OCI-LY1 (cell line): ENCODE results near the gene HSPB2.

ENCODE experiments used
- H2AFZ ChIP-seq: fragments of 200-600 bp; sonication (generic), shearing (Covaris generic); 2 replicates; pipeline ENCODE4 v1.6.0; 2014; ENCODE audit warnings: antibody characterized with exemption, mild to moderate bottlenecking, low read length
- H3F3A ChIP-seq: fragments of 200-600 bp; sonication (generic), shearing (Covaris generic); 2 replicates; pipeline ENCODE4 v1.6.0; 2014; ENCODE audit warnings: mild to moderate bottlenecking, antibody characterized with exemption, low read length, moderate library complexity; ENCODE audit not compliant: insufficient read depth
- H3K27ac ChIP-seq: fragments of 200-600 bp; sonication (generic); 2 replicates; pipeline ENCODE4 v1.5.1; 2014; ENCODE audit warnings: low read length, mixed run types, mild to moderate bottlenecking, low read depth; ENCODE audit not compliant: poor library complexity, severe bottlenecking
- H3K27me3 ChIP-seq: fragments of 200-600 bp; sonication (generic); 2 replicates; pipeline ENCODE4 v1.6.0; 2014; ENCODE audit warnings: antibody characterized with exemption, mild to moderate bottlenecking, low read length, moderate library complexity; ENCODE audit not compliant: insufficient read depth
- H3K36me3 ChIP-seq: fragments of 200-600 bp; sonication (generic); 2 replicates; pipeline ENCODE4 v1.6.1; 2014; ENCODE audit warnings: mild to moderate bottlenecking, antibody characterized with exemption, low read length, moderate library complexity, mixed read lengths; ENCODE audit not compliant: insufficient read depth
- H3K4me1 ChIP-seq: fragments of 200-600 bp; sonication (generic); 2 replicates; pipeline ENCODE4 v1.5.1; 2014; ENCODE audit warnings: mild to moderate bottlenecking, low read length, moderate library complexity; ENCODE audit not compliant: insufficient read depth, severe bottlenecking
- H3K4me2 ChIP-seq: fragments of 200-600 bp; sonication (generic), shearing (Covaris generic); 2 replicates; pipeline ENCODE4 v1.6.1; 2014; ENCODE audit warnings: low read length
- H3K4me3 ChIP-seq: fragments of 200-600 bp; sonication (generic); 2 replicates; pipeline ENCODE4 v1.5.1; 2014; ENCODE audit warnings: low read length, low read depth, mild to moderate bottlenecking, mixed read lengths; ENCODE audit not compliant: poor library complexity, severe bottlenecking
- H3K79me2 ChIP-seq: fragments of 200-600 bp; shearing (Covaris generic); 2 replicates; pipeline ENCODE4 v1.6.1; 2016; ENCODE audit warnings: mixed run types, low read length, mixed read lengths; ENCODE audit not compliant: insufficient read depth
- H3K9ac ChIP-seq: fragments of 200-600 bp; sonication (generic), shearing (Covaris generic); 2 replicates; pipeline ENCODE4 v1.6.1; 2014; ENCODE audit warnings: mild to moderate bottlenecking, low read length, mixed read lengths
- H3K9me2 ChIP-seq: fragments of 200-600 bp; sonication (generic), shearing (Covaris generic); 2 replicates; pipeline ENCODE4 v1.6.1; 2014; ENCODE audit warnings: low read depth, mild to moderate bottlenecking, low read length, mixed read lengths
- H3K9me3 ChIP-seq: fragments of 200-600 bp; shearing (Covaris generic); 2 replicates; pipeline ENCODE4 v1.6.1; 2014; ENCODE audit warnings: low read length, mixed read lengths
- H4K20me1 ChIP-seq: fragments of 200-600 bp; sonication (generic), shearing (Covaris generic); 2 replicates; pipeline ENCODE4 v1.6.0; 2016; ENCODE audit warnings: mild to moderate bottlenecking, low read length; ENCODE audit not compliant: insufficient read depth
- CTCF ChIP-seq: fragments of 200-600 bp; sonication (generic), shearing (Covaris generic); IDR thresholded peaks from 2 replicates; pipeline ENCODE4 v1.5.1; 2017; ENCODE audit warnings: mild to moderate bottlenecking, antibody characterized with exemption, low read length, moderate library complexity, mixed read lengths
- EZH2 ChIP-seq: fragments of 200-600 bp; sonication (generic), shearing (Covaris generic); IDR thresholded peaks from 2 replicates; pipeline ENCODE4 v1.8.0; 2017; ENCODE audit warnings: borderline replicate concordance, mixed run types, mild to moderate bottlenecking, antibody characterized with exemption, low read length, moderate library complexity, mixed read lengths

HSPB2 gene

GRCh38 chr11:111944139-111944538 lies 31.6 kb downstream of the HSPB2 start:
- Histone ChIP-seq H3K9ac (no peak overlapping the region), H3K27ac (no peak overlapping the region), H3K4me3 (no peak overlapping the region), H3K9me3 (no peaks in the 10 kb centered on the region), H3K27me3 (no peaks in the 10 kb centered on the region), H3K9me2 (no peaks in the 10 kb centered on the region), H3K79me2 (no peaks in the 10 kb centered on the region), H4K20me1 (no peaks in the 10 kb centered on the region), H3K4me1 (peaks cover 8% of the 10 kb centered on the region), H3K4me2 (no peak overlapping the region), H2AFZ (no peak overlapping the region), H3F3A (no peaks in the 10 kb centered on the region), H3K36me3 (no peaks in the 10 kb centered on the region)
- TF ChIP-seq EZH2, result no peak
- TF ChIP-seq CTCF, result no peak

- no peak for TF ChIP-seq CTCF
- no peak for TF ChIP-seq EZH2
- Histone ChIP-seq H3K9me2 (no peaks in the 10 kb centered on the region), H3F3A (no peaks in the 10 kb centered on the region), H4K20me1 (no peaks in the 10 kb centered on the region), H3K9me3 (no peaks in the 10 kb centered on the region), H3K79me2 (no peaks in the 10 kb centered on the region), H3K4me3 (no peak overlapping the region), H2AFZ (no peak overlapping the region), H3K27ac (no peak overlapping the region), H3K4me2 (no peak overlapping the region), H3K9ac (no peak overlapping the region), H3K36me3 (no peaks in the 10 kb centered on the region), H3K4me1 (peaks cover 6% of the 10 kb centered on the region), H3K27me3 (no peaks in the 10 kb centered on the region)
Observed at GRCh38 chr11:111944651-111945051, 32.1 kb downstream of the HSPB2 start.

GRCh38 chr11:111945198-111945597 lies 32.7 kb downstream of the HSPB2 start:
- peaks cover 6% of the 10 kb centered on the region for H3K4me1 ChIP-seq
- no peaks in the 10 kb centered on the region for H3K27me3 ChIP-seq
- no peak for TF ChIP-seq CTCF
- TF ChIP-seq EZH2, result no peak
- H3K4me3 ChIP-seq, result no peak overlapping the region
- no peaks in the 10 kb centered on the region for H3K9me3 ChIP-seq
- no peak overlapping the region for H3K27ac ChIP-seq
- no peak overlapping the region for H3K4me2 ChIP-seq
- no peaks in the 10 kb centered on the region for H3K36me3 ChIP-seq
- H3K9ac ChIP-seq, result no peak overlapping the region
- H3K9me2 ChIP-seq, result no peaks in the 10 kb centered on the region
- H3F3A ChIP-seq, result no peaks in the 10 kb centered on the region
- H2AFZ ChIP-seq, result no peak overlapping the region
- no peaks in the 10 kb centered on the region for H4K20me1 ChIP-seq
- H3K79me2 ChIP-seq, result no peaks in the 10 kb centered on the region
